RWPE1 (cell line): ENCODE data around the gene MRPL17.

Experiments used
- CTCF ChIA-PET: fragments of 350-600 bp; sonication (Branson Sonifier 250); formaldehyde crosslinking; extraction: SDS; loops from one replicate; lab custom pipeline; 2021; lab: Yijun Ruan, JAX
- POLR2A ChIA-PET: fragments of 400-600 bp; formaldehyde crosslinking; extraction: SDS; loops from one replicate; lab custom pipeline; 2020; ENCODE audit warnings: antibody characterized with exemption; ENCODE audit not compliant: low non-redundant PET; lab: Yijun Ruan, JAX
- DNase-seq: peaks from one replicate; pipeline ENCODE4 v3.0.0; 2012; ENCODE audit warnings: low spot score
- H3K27ac ChIP-seq: fragments of 450-650 bp; 2 replicates; pipeline ENCODE4 v1.5.1; 2017
- TF ChIP-seq, protein P1 (sequence below): fragments of 450-650 bp; conservative IDR thresholded peaks from 2 replicates; pipeline ENCODE4 v1.5.1; 2017; ENCODE audit warnings: low read depth, mild to moderate bottlenecking

MRPL17 gene

DNA sequence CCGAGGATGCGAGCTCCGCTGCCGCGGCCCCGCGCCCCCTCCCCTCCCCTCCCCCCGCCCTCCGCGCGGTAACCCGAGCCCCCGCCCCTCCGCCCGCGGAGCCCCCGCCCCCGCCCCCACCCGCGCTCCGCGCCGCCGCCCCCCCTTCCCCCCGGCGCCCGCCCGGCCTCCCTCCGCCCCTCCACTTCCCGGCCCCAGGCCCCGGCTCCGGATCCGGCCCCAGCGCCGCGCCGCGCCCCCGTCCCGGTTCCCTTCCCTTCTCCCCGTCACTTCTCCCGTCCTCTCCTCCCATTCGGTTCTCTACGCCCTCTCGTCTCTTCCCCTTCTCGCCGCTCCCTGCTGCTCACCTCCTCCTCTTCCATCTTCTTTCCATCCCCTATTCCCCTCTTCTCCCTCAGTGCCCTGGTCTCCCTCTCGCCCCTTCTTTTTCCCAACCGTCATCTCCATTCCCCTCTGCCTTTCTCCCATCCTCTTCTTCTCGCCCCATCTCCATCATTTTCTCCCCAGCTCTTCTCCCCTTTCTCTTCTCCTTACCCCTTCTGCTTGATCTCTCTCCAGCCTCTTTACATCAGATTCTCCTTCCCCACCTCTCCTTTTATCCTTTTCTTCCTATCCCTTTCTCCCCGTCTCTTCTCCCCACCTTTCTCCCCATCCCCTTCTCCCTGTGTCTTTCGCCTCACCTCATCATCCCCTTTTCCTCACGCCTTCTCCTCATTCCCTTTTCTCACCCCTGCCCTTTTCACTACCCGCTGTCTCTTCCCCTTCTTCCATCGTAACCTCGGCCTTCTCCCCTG is 27.2 kb downstream of the MRPL17 start, which contains the start of gene DCHS1:
DCHS1 (minus strand) TSS at position 20 of the 794 bp plus-strand sequence. CDS start 14,196 bp downstream, outside the sequence.
- DNase-seq, result no peak
- TF ChIP-seq, protein P1, sequence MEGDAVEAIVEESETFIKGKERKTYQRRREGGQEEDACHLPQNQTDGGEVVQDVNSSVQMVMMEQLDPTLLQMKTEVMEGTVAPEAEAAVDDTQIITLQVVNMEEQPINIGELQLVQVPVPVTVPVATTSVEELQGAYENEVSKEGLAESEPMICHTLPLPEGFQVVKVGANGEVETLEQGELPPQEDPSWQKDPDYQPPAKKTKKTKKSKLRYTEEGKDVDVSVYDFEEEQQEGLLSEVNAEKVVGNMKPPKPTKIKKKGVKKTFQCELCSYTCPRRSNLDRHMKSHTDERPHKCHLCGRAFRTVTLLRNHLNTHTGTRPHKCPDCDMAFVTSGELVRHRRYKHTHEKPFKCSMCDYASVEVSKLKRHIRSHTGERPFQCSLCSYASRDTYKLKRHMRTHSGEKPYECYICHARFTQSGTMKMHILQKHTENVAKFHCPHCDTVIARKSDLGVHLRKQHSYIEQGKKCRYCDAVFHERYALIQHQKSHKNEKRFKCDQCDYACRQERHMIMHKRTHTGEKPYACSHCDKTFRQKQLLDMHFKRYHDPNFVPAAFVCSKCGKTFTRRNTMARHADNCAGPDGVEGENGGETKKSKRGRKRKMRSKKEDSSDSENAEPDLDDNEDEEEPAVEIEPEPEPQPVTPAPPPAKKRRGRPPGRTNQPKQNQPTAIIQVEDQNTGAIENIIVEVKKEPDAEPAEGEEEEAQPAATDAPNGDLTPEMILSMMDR, result no peak
- H3K27ac ChIP-seq, result no peak within 1 kb of the TSS
- ChIA-PET CTCF (no interaction called here), POLR2A (no interaction called here)

DNA sequence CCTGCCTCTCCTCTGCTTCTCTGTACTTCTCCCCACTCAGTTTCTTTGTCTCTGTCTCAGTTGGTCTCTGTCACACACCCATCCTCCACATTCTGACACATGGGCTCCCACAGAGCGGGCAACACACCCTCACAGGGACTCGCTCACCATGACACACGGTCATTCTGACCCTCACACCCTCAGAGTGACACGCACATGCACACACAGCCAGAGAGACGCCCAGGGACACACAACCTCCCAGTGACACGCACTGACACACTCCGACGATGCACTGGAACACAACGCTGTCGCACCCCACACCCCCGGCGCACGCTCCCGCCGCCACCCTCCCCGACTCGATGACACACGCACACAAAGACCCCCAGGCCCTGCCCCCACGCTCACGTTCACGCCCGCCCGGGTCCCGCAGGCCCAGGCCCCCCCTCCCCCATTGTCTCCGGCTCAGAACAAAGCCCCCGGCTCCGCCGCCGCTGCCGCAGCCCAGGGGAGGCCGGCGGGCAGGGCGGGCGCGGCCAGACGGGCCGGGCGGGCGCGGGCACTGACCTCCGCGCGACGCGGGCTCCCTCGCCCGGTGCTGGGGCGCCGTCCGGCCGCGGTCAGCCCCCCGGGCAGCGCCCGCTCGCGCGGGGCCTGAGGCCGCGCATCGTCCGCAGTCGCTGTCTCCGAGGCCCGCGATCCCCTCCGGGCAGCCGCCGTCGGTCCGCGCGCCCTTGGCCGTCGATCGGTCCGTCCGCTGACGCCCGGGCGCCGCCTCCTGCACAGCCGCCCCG is 27.9 kb downstream of the MRPL17 start:
- H3K27ac ChIP-seq, result no peak overlapping the region
- ChIA-PET POLR2A (no interaction called here), CTCF (no interaction called here)
- TF ChIP-seq, protein P1, result no peak
- no peak for DNase-seq

- DNase-seq, result no peak
- CTCF ChIA-PET, result no interaction called here
- POLR2A ChIA-PET, result no interaction called here
- TF ChIP-seq, protein P1, result no peak
- H3K27ac ChIP-seq, result no peak overlapping the region
Measured at GRCh38 chr11:6654281-6655019, 28.7 kb downstream of the MRPL17 start.

DNA sequence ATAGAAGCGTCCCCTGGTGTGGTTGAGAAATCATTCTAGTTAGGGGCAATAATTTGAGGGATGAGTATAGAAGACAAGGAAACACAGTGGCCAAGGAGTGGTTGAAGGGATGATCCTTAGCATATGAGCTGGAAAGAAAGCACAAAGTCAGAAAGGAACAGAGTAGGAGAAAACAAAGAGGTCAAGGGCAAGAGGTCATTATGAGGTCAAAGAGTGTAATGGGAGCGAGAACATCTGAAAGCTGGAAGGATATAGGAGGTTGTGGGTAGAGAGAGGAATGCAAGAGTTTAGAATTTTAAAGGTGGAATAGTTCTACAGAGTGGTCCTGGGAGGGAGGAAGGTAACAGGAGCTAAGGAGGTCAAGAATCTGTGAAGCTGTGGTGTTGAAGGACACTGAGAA is 29.5 kb downstream of the MRPL17 start:
- no peak for DNase-seq
- TF ChIP-seq, protein P1, result no peak
- POLR2A ChIA-PET, result no interaction called here
- H3K27ac ChIP-seq, result no peak overlapping the region
- CTCF ChIA-PET, result no interaction called here

DNA sequence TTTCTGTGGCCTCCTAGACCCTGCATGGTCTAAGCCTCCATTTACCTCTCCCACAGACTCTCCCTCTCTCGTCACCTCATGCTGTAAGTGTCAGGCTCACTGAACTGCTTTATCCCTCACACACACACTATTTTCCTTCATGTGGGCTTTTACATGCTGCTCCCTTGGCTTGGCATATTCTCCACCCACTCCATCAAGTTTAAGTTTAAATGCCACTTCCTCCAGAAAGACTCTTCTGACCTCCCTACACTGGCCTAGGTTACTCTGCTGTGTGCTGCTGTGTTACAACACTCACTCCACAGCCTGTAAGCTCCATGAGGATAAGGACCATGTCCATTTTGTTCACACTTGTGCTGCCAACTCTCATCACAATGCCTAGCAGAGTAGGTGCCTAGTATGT is 30.0 kb downstream of the MRPL17 start:
- ChIA-PET POLR2A (no interaction called here), CTCF (no interaction called here)
- no peak overlapping the region for H3K27ac ChIP-seq
- TF ChIP-seq, protein P1, result no peak
- DNase-seq, result no peak

DNA sequence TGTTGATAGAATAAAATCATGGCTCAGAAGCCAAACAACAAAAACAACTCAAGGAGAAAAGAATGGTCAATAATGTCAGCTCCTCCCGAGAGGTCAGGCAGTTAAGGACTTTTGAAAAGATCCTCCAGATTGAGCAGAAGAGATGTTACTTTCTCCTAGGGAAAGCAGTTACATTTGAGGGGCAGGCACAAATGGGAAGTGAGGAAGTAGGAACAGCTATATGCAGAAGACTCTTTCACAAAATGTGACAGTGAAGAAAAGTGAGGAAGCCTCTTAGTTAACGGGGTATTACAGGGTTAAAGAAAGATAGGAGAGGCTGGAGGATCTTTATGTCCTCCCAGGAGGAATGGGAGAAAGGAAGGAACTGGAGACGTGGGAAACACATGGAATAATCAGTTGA is 31.0 kb downstream of the MRPL17 start:
- POLR2A ChIA-PET, result no interaction called here
- CTCF ChIA-PET, result no interaction called here
- H3K27ac ChIP-seq, result no peak overlapping the region
- no peak for DNase-seq
- TF ChIP-seq, protein P1, result no peak
